Activated T-helper 1 cell treated with Interleukin-2 at 50 U/mL for 16 hours (primary cell): ENCODE data around the gene PGLYRP3.

Experiments used
- DNase-seq: peaks from one replicate; pipeline ENCODE4 v3.0.0-alpha.2; 2020; ENCODE audit warnings: low read depth

The PGLYRP3 gene, protein sequence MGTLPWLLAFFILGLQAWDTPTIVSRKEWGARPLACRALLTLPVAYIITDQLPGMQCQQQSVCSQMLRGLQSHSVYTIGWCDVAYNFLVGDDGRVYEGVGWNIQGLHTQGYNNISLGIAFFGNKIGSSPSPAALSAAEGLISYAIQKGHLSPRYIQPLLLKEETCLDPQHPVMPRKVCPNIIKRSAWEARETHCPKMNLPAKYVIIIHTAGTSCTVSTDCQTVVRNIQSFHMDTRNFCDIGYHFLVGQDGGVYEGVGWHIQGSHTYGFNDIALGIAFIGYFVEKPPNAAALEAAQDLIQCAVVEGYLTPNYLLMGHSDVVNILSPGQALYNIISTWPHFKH

DNA sequence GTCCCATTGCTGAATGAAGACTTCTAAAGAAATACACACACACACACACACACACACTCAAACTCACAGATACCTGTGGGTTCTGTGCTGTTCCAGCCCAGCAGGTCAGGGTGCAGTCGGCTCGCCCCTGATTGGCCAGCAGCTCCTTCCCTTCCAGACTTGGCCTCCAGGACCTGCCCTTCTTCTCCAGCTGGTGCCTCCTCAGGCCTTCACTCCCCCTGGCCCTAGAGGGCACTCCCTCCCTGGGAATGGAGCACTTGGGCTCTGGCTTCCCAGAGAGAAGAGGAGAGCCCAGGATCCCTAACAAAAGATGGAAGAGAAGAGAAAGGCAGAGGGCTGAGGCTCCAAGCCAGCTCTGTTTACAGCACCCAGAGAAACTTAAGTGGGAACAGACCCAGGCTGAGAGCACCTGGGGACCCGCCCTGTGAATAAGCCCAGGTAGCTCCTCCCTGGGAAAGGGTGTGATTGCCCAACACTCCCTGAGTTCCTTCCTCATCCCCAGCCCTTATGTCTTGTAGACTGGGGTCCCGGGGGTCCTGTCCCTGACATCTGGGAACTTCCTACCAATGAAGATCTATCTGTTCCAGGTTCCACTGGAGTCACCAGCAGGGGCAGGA, at the start of gene PGLYRP3:
TSS of gene PGLYRP3 (minus strand) at position 383 of the 617 bp plus-strand sequence. CDS start 2,287 bp downstream, outside the sequence.
- no peak for DNase-seq

DNA sequence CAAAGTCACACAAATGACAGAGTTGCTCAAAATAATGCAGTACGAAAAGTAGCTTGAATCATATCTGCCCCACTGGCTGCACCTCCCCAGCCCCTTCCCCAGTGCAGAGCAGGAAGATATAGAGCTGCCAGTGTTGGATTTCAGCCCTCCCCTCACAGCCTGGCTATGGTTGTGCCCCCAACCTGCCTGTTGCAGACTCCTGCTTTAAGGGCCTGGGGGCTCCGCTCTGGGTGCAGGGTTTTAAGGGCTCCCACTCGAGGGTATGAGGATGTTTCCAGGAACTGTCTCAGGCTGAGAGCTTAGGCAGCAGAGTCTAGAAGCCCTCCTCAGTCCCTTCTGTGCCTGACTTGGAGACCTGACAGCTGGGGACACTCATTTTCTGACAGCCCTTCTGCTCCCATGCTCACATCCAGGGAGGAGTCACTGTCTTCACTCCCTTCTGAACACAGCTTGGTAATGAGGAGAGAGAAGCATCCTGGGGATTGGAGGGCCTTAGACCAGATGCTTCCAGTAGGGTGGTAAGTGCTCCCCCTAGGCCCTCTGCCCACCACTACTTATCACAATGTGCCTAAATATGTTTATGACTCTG, 49.5 kb upstream of the PGLYRP3 start:
- DNase-seq: no peak

DNA sequence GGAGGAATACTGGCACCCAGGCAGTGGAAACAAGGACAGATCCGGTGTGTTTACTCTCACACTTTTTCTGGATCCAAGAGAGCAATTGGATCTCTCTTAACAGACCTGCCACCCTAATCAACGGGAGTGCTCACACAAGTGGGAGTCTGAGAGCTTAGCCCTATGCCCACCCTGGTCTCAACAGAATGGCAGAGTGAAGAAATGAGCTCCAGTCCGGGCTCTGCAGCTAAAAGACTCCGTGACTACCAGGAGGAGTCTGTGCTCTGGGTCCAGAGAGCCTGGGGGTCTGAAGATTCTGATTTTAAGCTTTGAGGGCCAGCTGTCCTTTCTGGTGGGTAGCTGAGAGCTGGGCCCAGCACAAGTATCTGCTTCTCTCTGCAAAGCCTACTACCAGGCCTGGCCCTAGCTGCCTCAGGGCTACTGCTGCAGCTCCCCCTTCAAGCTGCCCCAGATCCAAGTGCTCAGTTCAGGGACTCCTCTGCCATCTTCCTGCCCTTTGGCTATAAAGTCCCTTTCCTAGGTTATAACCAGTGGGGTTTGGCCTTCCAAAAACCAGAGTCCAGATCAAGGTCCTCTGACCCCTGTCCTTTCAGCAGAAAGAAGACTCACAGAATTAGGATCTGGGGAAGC, 48.8 kb upstream of the PGLYRP3 start:
- DNase-seq: no peak

GRCh38 chr1:153360592-153361479, 48.1 kb upstream of the PGLYRP3 start:
- DNase-seq: no peak

DNA sequence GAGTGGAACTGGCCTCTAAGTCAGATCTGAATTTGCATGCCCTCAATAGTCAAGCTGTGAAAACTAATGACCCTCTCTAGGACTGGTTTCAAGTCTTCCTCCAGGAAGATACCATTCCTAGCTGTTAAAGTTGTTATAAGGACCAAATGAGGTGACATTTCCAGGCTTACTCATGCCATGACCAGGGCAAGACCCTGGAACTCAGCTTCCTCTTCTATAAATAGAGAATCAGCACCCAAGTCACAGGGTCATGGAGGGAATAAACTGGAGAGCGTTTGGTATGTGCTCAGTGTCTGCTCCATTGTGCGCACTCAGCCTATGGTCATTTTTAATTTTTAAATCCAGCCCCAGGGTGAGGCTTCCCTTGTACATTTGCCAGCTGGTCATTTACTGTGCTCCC, 47.4 kb upstream of the PGLYRP3 start:
- DNase-seq: no peak

DNA sequence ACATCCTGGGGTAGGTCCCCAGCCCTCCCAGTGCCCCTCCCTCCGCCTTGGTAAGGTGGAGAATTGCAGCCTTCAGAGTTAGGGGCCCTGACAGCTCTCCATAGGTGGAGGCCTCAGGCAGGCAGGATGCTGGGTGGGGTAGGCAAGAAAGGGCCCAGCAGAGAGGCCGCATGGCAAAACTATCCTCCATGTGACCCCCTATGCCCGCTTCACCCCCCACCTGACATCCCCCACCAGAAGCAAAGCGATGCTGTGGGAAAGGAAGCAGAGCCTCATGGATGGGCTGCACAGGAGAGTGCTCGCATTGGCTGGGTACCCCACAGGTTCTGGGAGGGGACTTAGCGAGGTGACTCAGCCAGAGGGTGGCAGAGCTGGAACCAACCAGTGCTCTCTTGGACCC, 46.5 kb upstream of the PGLYRP3 start:
- no peak for DNase-seq

- no peak for DNase-seq
Observed at GRCh38 chr1:153358691-153358975, 45.9 kb upstream of the PGLYRP3 start.

- DNase-seq: no peak
Observed at GRCh38 chr1:153357853-153358690, 45.3 kb upstream of the PGLYRP3 start, which contains the start of gene S100A9. Gene S100A9, plus strand, starts transcription at chr1:153357854. Its CDS starts 430 bp downstream, at chr1:153358284.

- no peak for DNase-seq
Observed at GRCh38 chr1:153357076-153357852, 44.5 kb upstream of the PGLYRP3 start.

DNA sequence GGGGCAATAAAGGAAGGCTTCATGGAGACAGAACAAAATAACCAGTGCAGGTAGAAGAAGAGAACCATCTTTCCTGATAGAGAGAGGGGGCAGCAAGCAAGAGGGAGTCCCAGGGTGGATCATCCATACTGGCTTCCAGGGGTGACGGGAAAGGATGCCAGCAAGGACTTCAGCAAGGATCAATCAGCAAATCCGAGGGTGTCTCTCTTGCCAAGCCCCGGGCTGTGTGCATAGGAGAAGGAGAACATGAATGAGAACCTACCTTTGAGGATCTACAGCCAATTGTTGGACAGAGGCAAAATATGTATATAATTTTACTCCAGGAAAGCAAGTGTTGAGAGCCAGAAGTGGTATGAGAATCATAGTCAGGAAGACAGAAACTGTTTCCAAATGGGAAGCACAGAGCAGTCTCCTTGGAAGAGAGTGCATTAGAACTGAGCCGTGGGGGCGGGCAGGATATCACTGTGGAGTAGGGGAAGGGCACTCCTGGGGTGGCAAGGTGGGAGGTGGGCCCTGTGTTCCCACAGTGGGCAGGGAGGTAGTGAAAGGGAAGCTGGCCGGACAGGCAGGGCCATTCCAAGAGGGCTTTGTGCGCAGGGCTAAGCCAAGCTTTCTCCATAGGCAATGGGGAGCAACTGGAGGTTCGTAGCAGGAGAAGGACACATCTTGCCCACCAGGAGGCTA, 43.8 kb upstream of the PGLYRP3 start:
- DNase-seq: no peak

GRCh38 chr1:153355445-153356071, 42.8 kb upstream of the PGLYRP3 start:
- DNase-seq: peak; percentile 8

GRCh38 chr1:153354515-153355193, 41.9 kb upstream of the PGLYRP3 start:
- DNase-seq: no peak

- no peak for DNase-seq
Observed at GRCh38 chr1:153353226-153353947, 40.6 kb upstream of the PGLYRP3 start.

DNA sequence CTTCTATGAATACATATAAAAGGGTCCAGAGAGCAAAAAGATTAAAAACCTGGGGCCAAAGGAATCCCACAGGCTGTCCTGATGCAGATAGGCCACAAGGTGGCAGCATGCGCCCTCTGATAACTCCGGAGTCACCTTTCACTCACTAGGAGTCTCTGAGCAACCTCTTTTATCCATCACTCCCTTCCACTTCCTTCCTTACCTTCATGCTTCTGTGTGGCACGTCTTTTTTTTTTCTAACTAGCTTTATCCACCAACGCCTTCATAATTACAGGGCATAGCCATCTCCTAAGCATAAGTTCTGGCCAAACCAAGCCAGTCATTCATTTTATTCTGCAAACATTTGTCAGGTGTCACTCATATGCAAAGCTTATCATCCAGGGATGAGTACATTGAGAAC, 39.8 kb upstream of the PGLYRP3 start:
- DNase-seq: peak; percentile 32

GRCh38 chr1:153350321-153350957, 37.7 kb upstream of the PGLYRP3 start:
- DNase-seq: no peak

DNA sequence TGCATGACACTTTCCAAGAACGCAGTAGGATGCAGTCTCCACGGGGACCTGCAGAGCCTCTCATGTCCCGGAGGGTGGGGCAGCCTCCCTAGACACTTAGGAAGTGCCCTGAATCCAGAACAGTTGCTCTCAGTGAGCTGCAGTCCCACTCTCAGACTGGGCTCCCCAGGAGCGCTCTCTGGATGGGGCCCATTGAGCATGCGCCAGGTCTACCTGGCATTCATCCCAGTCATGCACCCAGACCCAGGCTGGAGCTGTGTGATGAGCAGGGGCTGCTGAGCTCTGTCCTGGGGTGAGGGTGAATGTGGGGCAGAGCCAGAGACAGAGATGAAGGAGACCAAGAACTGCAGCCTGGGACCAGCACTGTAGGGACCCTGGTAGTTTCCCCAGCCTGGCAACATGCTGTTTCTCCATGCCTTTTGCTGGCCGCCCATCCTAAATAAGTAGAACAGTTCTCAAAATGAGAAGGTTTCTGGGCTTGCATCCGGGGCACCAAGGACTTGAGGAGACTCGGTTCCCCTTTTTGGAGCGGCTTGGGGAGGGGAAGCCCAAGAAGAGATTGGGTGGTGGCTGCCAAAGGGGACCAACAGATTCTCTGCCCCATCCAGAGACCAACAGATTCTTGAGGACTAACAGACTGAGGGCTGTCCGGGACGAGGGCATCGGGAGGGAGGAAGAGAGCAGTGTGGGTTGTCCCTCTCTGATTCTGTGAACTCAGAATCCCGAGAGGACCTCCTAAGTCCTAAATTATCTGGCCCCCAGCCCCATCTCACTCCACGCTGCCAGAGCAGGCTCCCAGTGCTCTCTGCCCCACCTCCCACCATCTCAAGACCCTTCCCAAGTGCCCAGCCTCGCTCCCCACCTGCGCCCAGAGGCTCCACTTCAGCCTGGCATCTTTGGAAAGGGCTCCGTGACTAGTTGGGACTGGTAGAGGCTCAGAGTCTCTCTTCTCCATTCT, 36.9 kb upstream of the PGLYRP3 start:
- no peak for DNase-seq
